K562 (cell line): ENCODE data around the gene CATSPER3. TPM values are rescaled to one million over a fixed set of nuclear protein-coding genes. Genes with fewer than 3 reads are reported as not detected.

Experiments used
- ATAC-seq: fragments of 200-7000 bp; cut with Tn5 transposase; 3 replicates; pipeline ENCODE4 v1.9.1; 2020; ENCODE audit warnings: moderate library complexity
- BruUV-seq: library from RNA; stranded (reverse); fragments of 400-500 nt; replicated peaks from 2 replicates; lab custom pipeline; 2021; lab: Mats Ljungman, UMichigan
- CTCF ChIA-PET: fragments of 300-600 bp; formaldehyde crosslinking; extraction: SDS; loops from one replicate; lab custom pipeline; 2021; ENCODE audit warnings: low intra/inter-chr PET ratio; lab: Yijun Ruan, JAX
- POLR2A ChIA-PET: fragments of 300-600, 350-650 bp; sonication (Branson Sonifier 250); formaldehyde crosslinking; extraction: SDS; loops from one replicate; lab custom pipeline; 2021; ENCODE audit warnings: antibody characterized with exemption, inconsistent platforms; lab: Yijun Ruan, JAX
- DNase-seq, 4 experiments: peaks; one replicate each; pipeline versions ENCODE4 v3.0.0 to v3.0.0-alpha.2; 2011 to 2018; ENCODE audit warnings: low spot score in 3 of 4, mixed read lengths in 3 of 4; ENCODE audit errors: extremely low read depth in 1 of 4
- FAIRE-seq: peaks from 2 replicates; lab custom pipeline; 2011; peaks lifted over from hg19 to GRCh38; lab: Jason Lieb, UNC
- H2AFZ ChIP-seq: 2 replicates; pipeline ENCODE4 v1.6.0; 2011; ENCODE audit warnings: low read depth, low read length, control low read depth, inconsistent platforms
- H3K27ac ChIP-seq: fragments of 200-600 bp; 3 replicates; pipeline ENCODE4 v1.8.0; 2011; ENCODE audit warnings: low read depth, mild to moderate bottlenecking, control low read depth, inconsistent platforms, low read length, moderate library complexity, mixed read lengths; ENCODE audit errors: extremely low read depth
- H3K27me3 ChIP-seq, 2 experiments: fragments of 300-600 bp in 1 of 2; 2 replicates in 1 of 2; 3 replicates in 1 of 2; pipeline versions ENCODE4 v1.6.0 to v1.8.0; 2011; ENCODE audit warnings: inconsistent platforms in 2 of 2, low read length in 2 of 2, mild to moderate bottlenecking in 1 of 2, mixed read lengths in 1 of 2, moderate library complexity in 1 of 2; ENCODE audit not compliant: control insufficient read depth in 2 of 2, insufficient read depth in 2 of 2
- H3K36me3 ChIP-seq: fragments of 300-600 bp; 3 replicates; pipeline ENCODE4 v1.8.0; 2011; ENCODE audit warnings: mild to moderate bottlenecking, low read length, inconsistent platforms; ENCODE audit not compliant: control insufficient read depth, insufficient read depth
- H3K4me1 ChIP-seq, 2 experiments: fragments of 200-600 bp in 1 of 2; replicated peaks in 1 of 2; 2 replicates in 1 of 2; 3 replicates in 1 of 2; pipeline versions ENCODE4 v1.5.1 to v1.8.0; 2011; ENCODE audit warnings: inconsistent platforms in 2 of 2, low read length in 2 of 2, mild to moderate bottlenecking in 1 of 2, mixed read lengths in 1 of 2, moderate library complexity in 1 of 2; ENCODE audit not compliant: control insufficient read depth in 2 of 2, insufficient read depth in 2 of 2
- H3K4me2 ChIP-seq: 2 replicates; pipeline ENCODE4 v1.6.1; 2011; ENCODE audit warnings: low read length, control low read depth, inconsistent platforms, mixed read lengths; ENCODE audit not compliant: insufficient read depth
- H3K4me3 ChIP-seq: fragments of 200-600 bp; sonication (generic), shearing (Covaris generic); 2 replicates; pipeline ENCODE4 v1.5.1; 2016; ENCODE audit warnings: control low read depth, inconsistent platforms
- H3K79me2 ChIP-seq: fragments of 200-600 bp; 3 replicates; pipeline ENCODE4 v1.8.0; 2011; ENCODE audit warnings: low read length, inconsistent platforms; ENCODE audit not compliant: control insufficient read depth, insufficient read depth
- H3K9ac ChIP-seq, 2 experiments: 2 replicates each; pipeline versions ENCODE4 v1.6.0 to v1.6.1; 2011; ENCODE audit warnings: low read depth in 2 of 2, low read length in 2 of 2, control low read depth in 1 of 2, inconsistent platforms in 1 of 2, mild to moderate bottlenecking in 1 of 2, mixed read lengths in 1 of 2; ENCODE audit not compliant: insufficient read depth in 1 of 2
- H3K9me1 ChIP-seq: one replicate; pipeline ENCODE4 v1.6.0; 2011; ENCODE audit warnings: inconsistent platforms, mild to moderate bottlenecking, low read length, moderate library complexity; ENCODE audit not compliant: control insufficient read depth, insufficient read depth
- H3K9me3 ChIP-seq: replicated peaks from 2 replicates; pipeline ENCODE4 v1.5.1; 2011; ENCODE audit warnings: low read depth, low read length, inconsistent platforms; ENCODE audit not compliant: control insufficient read depth, insufficient read depth
- H4K20me1 ChIP-seq: replicated peaks from 2 replicates; pipeline ENCODE4 v1.6.1; 2011; ENCODE audit warnings: low read length, inconsistent platforms, mixed read lengths; ENCODE audit not compliant: control insufficient read depth, insufficient read depth
- C11orf30 ChIP-seq: fragments of 450-650 bp; IDR thresholded peaks from 2 replicates; pipeline ENCODE4 v1.6.1; 2016; ENCODE audit warnings: low read depth, mild to moderate bottlenecking
- HDAC2 ChIP-seq: fragments of 450-650 bp; IDR thresholded peaks from 2 replicates; pipeline ENCODE4 v1.6.1; 2016; ENCODE audit warnings: mild to moderate bottlenecking
- MAFG ChIP-seq: fragments of 450-650 bp; conservative IDR thresholded peaks from 2 replicates; pipeline ENCODE4 v1.6.1; 2016; ENCODE audit warnings: missing genetic modification characterization, missing compliant biosample characterization
- NFE2 ChIP-seq: IDR thresholded peaks from 2 replicates; pipeline ENCODE4 v1.6.1; 2014; ENCODE audit warnings: antibody characterized with exemption, low read depth
- PHF20 ChIP-seq: fragments of 450-650 bp; IDR thresholded peaks from 2 replicates; pipeline ENCODE4 v1.6.1; 2018; ENCODE audit not compliant: partially characterized antibody
- RBFOX2 ChIP-seq: fragments of 200-400 bp; formaldehyde crosslinking; IDR thresholded peaks from 2 replicates; pipeline ENCODE4 v1.6.1; 2017; ENCODE audit warnings: low read depth, mild to moderate bottlenecking, low read length, moderate library complexity
- ZFX ChIP-seq: sonication (generic); formaldehyde crosslinking; IDR thresholded peaks from 2 replicates; pipeline ENCODE4 v1.8.0; 2022; ENCODE audit warnings: mild to moderate bottlenecking, missing genetic modification reagents, moderate library complexity
- WGBS: fragments of 100-300 bp; shearing (Covaris generic); methylation state at CpG from one replicate; pipeline ENCODE4 v1.1.6; 2016; ENCODE audit warnings: low coverage, mixed read lengths; ENCODE audit not compliant: insufficient coverage; ENCODE audit errors: missing lambda C conversion rate; 5-methylcytosine and 5-hydroxymethylcytosine counted together
- in situ Hi-C: fragments of 300-500 bp; cut with MboI; formaldehyde crosslinking; loops from 4 replicates; pipeline ENCODE4 v1.15.0; 2018; ENCODE audit warnings: inconsistent platforms, mixed read lengths
- intact Hi-C: fragments of 100-400 bp; cut with micrococcal nuclease; formaldehyde crosslinking; loops from 2 replicates; pipeline ENCODE4 v1.14.2; 2022
- polyA plus RNA-seq, 8 experiments: library from polyadenylated mRNA; depleted of rRNA in 4 of 8; stranded (reverse) in 5 of 8; unstranded in 3 of 8; fragments of >200 nt; fragmentation: Nextera tagmentation in 2 of 8; fragmentation: Illumina TruSeq in 1 of 8; extraction: Ambion mirVana in 2 of 8; extraction: Trizol in 1 of 8; gene quantifications; 2 replicates each; pipeline versions ENCODE4 v1.2.1 to v1.2.3, GENCODE V29; 2011 to 2014; ENCODE audit warnings: inconsistent platforms in 1 of 8, missing spikeins in 1 of 8
- total RNA-seq, 7 experiments: library from RNA; depleted of rRNA in 6 of 7; stranded (reverse); fragments of >200 nt in 6 of 7; fragmentation: Illumina TruSeq in 2 of 7; extraction: Trizol in 2 of 7; gene quantifications; 2 replicates each; pipeline versions ENCODE4 v1.2.1 to v1.2.3, GENCODE V29; 2011 to 2021; ENCODE audit warnings: low replicate concordance in 1 of 7
- TF ChIP-seq, protein P1 (sequence below), 2 experiments: fragments of 450-650 bp in 1 of 2; sonication (generic) in 1 of 2; formaldehyde crosslinking in 1 of 2; IDR thresholded peaks in 1 of 2; conservative IDR thresholded peaks in 1 of 2; 2 replicates each; pipeline versions ENCODE4 v1.6.1 to v1.8.1; 2016 to 2023; ENCODE audit warnings: mild to moderate bottlenecking in 2 of 2, moderate library complexity in 2 of 2, inconsistent platforms in 1 of 2, missing genetic modification reagents in 1 of 2
- TF ChIP-seq, protein P2 (sequence below): fragments of 450-650 bp; formaldehyde crosslinking; IDR thresholded peaks from 2 replicates; pipeline ENCODE4 v1.4.0; 2022; ENCODE audit warnings: mild to moderate bottlenecking, moderate library complexity

CATSPER3 gene
- total and polyA plus RNA-seq, 9 of the 15 experiments (the other 6 are each of a cell fraction or from before 2014, with no cell fraction given): 0.14 to 1.5 (median 0.49) TPM

DNA sequence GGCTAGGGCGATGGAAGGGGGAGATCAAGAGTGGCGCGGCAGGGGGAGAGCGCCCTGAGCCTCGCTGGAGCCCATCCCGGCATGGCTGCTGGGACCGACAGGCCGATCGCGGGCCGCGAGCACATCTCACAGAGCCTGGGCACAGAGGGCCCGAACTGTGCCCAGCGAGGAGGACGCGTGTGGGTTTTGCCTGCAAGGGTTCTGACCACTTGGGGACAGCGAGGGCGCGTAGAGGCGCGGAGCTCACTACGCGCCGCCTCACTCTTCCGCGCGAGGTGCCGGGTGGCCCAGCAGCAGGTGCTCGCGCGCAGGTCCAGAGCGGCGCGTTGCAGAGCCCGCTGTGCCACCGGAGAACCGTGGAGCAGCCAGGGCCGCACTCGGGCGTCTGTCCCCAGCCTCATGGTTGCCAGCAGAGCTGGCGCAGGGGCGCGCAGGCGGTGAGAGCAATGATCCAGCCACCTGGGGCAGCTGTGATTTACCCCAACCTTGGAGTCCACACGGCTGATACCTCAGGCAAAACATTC lies 82.6 kb downstream of the CATSPER3 start:
- no peak for DNase-seq
- Histone ChIP-seq H3K4me1 (peaks cover 26 to 35% of the 10 kb centered on the region in 2 experiments; a peak in 4 of 5 replicates), H3K79me2 (no peaks in the 10 kb centered on the region), H3K9ac (0 out of 4 replicates have a peak overlapping the region, but pooled peaks of 1 of the 2 experiments have one; percentile 3), H3K4me3 (no peak overlapping the region), H3K27me3 (no peaks in the 10 kb centered on the region), H4K20me1 (0 out of 2 replicates have a peak, but pooled peaks cover 5% of the 10 kb centered on the region), H3K4me2 (no peak overlapping the region), H3K9me1 (no peaks in the 10 kb centered on the region), H2AFZ (no peak overlapping the region)
- intact Hi-C loops (no loop called here), in situ Hi-C loops (no loop called here)
- CTCF ChIA-PET: no interaction called here
- no peak for FAIRE-seq
- BruUV-seq: no TSS peak
- ATAC-seq: no peak
- 96% methylated on average over 9 of the region's 45 CpGs for WGBS
- POLR2A ChIA-PET: no interaction called here
- TF ChIP-seq RBFOX2 (0 out of 2 replicates have a peak, but pooled peaks have one; percentile 13), ZFX (CRISPR knock-in tag) (no peak)
- TF ChIP-seq, all 486 proteins: peak for 1
- H3K36me3 ChIP-seq: no peaks in the 10 kb centered on the region
- H3K27ac ChIP-seq: no peak overlapping the region
- no peaks in the 10 kb centered on the region for H3K9me3 ChIP-seq

DNA sequence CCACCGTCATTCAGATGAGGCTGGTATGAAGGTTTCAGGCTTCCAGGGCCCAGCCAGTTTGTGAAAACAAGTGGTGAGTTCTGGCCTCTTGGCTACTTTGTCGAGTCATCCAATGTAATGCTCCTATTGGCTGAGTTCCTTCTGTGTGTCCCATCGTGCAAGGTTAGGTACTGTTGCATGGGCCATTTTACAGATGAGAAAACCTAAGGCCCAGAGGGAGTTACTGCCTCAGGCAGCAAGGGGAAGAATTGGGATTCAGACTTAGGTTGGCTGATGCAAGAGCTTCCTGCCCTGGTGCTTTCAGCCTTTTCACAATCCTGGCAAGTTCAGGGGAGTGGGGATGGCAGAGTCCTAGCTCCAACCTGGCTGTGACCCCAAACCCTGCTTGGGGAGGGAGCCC lies 83.7 kb downstream of the CATSPER3 start:
- no peaks in the 10 kb centered on the region for H3K9me1 ChIP-seq
- H3K9ac ChIP-seq: peak overlapping the region; percentile 32 to 67; a peak in 2 of 4 replicates
- no peak overlapping the region for H3K4me3 ChIP-seq
- ChIA-PET CTCF (no interaction called here), POLR2A (interaction anchor here (0.6 to 1.0 kb wide), 3 partner anchors 17 to 54 kb away, joined by 3 to 4 read pairs (median 3); no protein-coding TSS in a partner anchor)
- H3K4me2 ChIP-seq: peak overlapping the region; percentile 64
- in situ Hi-C loops (no loop called here), intact Hi-C loops (no loop called here)
- WGBS: 22% methylated on average over 3 of the region's 3 CpGs
- ATAC-seq (peak; percentile 74), DNase-seq (peak in 2 of 4 experiments; percentile 37 to 59), FAIRE-seq (no peak)
- BruUV-seq: no TSS peak
- H3K79me2 ChIP-seq: no peaks in the 10 kb centered on the region
- H3K9me3 ChIP-seq: no peaks in the 10 kb centered on the region
- H3K27me3 ChIP-seq: no peaks in the 10 kb centered on the region
- peak overlapping the region; percentile 70 for H2AFZ ChIP-seq
- H3K27ac ChIP-seq: peak overlapping the region; percentile 5; the same call in 1 of the 3 replicates
- no peaks in the 10 kb centered on the region for H3K36me3 ChIP-seq
- peaks cover 26 to 37% of the 10 kb centered on the region in 2 experiments; a peak in 4 of 5 replicates for H3K4me1 ChIP-seq
- H4K20me1 ChIP-seq: 0 out of 2 replicates have a peak, but pooled peaks cover 5% of the 10 kb centered on the region
- TF ChIP-seq HDAC2: 0 out of 2 replicates have a peak, but pooled peaks have one; percentile 9
- TF ChIP-seq, protein P1, sequence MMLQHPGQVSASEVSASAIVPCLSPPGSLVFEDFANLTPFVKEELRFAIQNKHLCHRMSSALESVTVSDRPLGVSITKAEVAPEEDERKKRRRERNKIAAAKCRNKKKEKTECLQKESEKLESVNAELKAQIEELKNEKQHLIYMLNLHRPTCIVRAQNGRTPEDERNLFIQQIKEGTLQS (IDR thresholded peaks at IDR 0.05): peak; percentile 62; the same call in 1 of the 2 replicates
- TF ChIP-seq, protein P1 (CRISPR knock-in tag; conservative IDR thresholded peaks at IDR 0.05): no peak
- peak; percentile 61 for TF ChIP-seq C11orf30
- peak; percentile 16 for TF ChIP-seq PHF20
- TF ChIP-seq NFE2: peak; percentile 73
- TF ChIP-seq MAFG (tag): peak; percentile 58
- TF ChIP-seq, protein P2, sequence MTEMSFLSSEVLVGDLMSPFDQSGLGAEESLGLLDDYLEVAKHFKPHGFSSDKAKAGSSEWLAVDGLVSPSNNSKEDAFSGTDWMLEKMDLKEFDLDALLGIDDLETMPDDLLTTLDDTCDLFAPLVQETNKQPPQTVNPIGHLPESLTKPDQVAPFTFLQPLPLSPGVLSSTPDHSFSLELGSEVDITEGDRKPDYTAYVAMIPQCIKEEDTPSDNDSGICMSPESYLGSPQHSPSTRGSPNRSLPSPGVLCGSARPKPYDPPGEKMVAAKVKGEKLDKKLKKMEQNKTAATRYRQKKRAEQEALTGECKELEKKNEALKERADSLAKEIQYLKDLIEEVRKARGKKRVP (CRISPR knock-in tag): peak; percentile 74; the same call in 1 of the 2 replicates
